NCI-H2029 (cell line): ENCODE results near the gene OST4.
"Not testable (repeated sequence)": the region's sequence is repeated elsewhere in the genome, so short reads cannot be mapped to it uniquely, and the experiment has no call there.

Source experiments
- DNase-seq: peaks from one replicate; lab custom pipeline; 2025; lab: John Stamatoyannopoulos, UW

Gene OST4

GRCh38 chr2:27071277-27071989 lies at the start of gene OST4:
TSS of gene OST4 (minus strand) at chr2:27071654.
- DNase-seq = peak; percentile 83

GRCh38 chr2:27119330-27119670 lies 47.8 kb upstream of the OST4 start:
- not testable (repeated sequence) for DNase-seq

- no peak for DNase-seq
Measured at GRCh38 chr2:27118525-27119329, 47.3 kb upstream of the OST4 start, which contains the start of gene CGREF1. TSS of gene CGREF1 (minus strand) at chr2:27119128. CDS start at chr2:27104366, 14,762 bp downstream.

GRCh38 chr2:27117995-27118524 lies 46.6 kb upstream of the OST4 start:
- no peak for DNase-seq

- no peak for DNase-seq
Measured at GRCh38 chr2:27115519-27115918, 44.1 kb upstream of the OST4 start.

- not testable (repeated sequence) for DNase-seq
Measured at GRCh38 chr2:27111392-27112078, 40.1 kb upstream of the OST4 start.

- DNase-seq = not testable (repeated sequence)
Measured at GRCh38 chr2:27110603-27111352, 39.3 kb upstream of the OST4 start.

GRCh38 chr2:27109083-27109482 lies 37.6 kb upstream of the OST4 start:
- no peak for DNase-seq

- DNase-seq = no peak
Measured at GRCh38 chr2:27108221-27108620, 36.8 kb upstream of the OST4 start.

GRCh38 chr2:27105981-27106380 lies 34.5 kb upstream of the OST4 start:
- no peak for DNase-seq

GRCh38 chr2:27102329-27102728 lies 30.9 kb upstream of the OST4 start:
- no peak for DNase-seq

GRCh38 chr2:27100036-27100435 lies 28.6 kb upstream of the OST4 start:
- DNase-seq = no peak

- DNase-seq = no peak
Measured at GRCh38 chr2:27099334-27099955, 28.0 kb upstream of the OST4 start.

GRCh38 chr2:27097341-27097740 lies 25.9 kb upstream of the OST4 start:
- DNase-seq = no peak

GRCh38 chr2:27096748-27097297 lies 25.4 kb upstream of the OST4 start:
- no peak for DNase-seq

GRCh38 chr2:27095745-27096651 lies 24.5 kb upstream of the OST4 start:
- peak; percentile 28 for DNase-seq

GRCh38 chr2:27095427-27095744 lies 23.9 kb upstream of the OST4 start:
- DNase-seq = no peak

GRCh38 chr2:27094353-27094984 lies 23.0 kb upstream of the OST4 start:
- no peak for DNase-seq
